ENCODE results near the gene KCNA4. TPM values are rescaled to one million over a fixed set of nuclear protein-coding genes. Genes with fewer than 3 reads are reported as not detected.

Gene KCNA4
- total RNA-seq, 6 experiments from 2014 or later, result not detected

GRCh38 chr11:30023074-30023473, 6.2 kb upstream of the KCNA4 start:
- no peak for DNase-seq
- Mint-ChIP-seq H3K4me1 (ENCODE audit: low read depth) (no peaks in the 10 kb centered on the region), H3K36me3 (ENCODE audit: low read depth) (no peaks in the 10 kb centered on the region), H3K27me3 (ENCODE audit: insufficient read depth) (no peaks in the 10 kb centered on the region), H3K4me3 (no peak overlapping the region), H3K9me3 (peaks cover 28% of the 10 kb centered on the region), H3K27ac (no peak overlapping the region)
- TF ChIP-seq CTCF (IDR thresholded peaks at IDR 0.05), result no peak

GRCh38 chr11:30019481-30019880, 2.7 kb upstream of the KCNA4 start:
- Mint-ChIP-seq H3K27me3 (ENCODE audit: insufficient read depth) (no peaks in the 10 kb centered on the region), H3K36me3 (ENCODE audit: low read depth) (no peaks in the 10 kb centered on the region), H3K4me3 (no peak overlapping the region), H3K4me1 (ENCODE audit: low read depth) (no peaks in the 10 kb centered on the region), H3K27ac (no peak overlapping the region), H3K9me3 (peaks cover 24% of the 10 kb centered on the region)
- no peak for DNase-seq
- TF ChIP-seq CTCF (IDR thresholded peaks at IDR 0.05), result no peak

- no peak overlapping the region for H3K4me3 Mint-ChIP-seq
Measured at GRCh38 chr11:30018495-30018894, 1.7 kb upstream of the KCNA4 start.

DNA sequence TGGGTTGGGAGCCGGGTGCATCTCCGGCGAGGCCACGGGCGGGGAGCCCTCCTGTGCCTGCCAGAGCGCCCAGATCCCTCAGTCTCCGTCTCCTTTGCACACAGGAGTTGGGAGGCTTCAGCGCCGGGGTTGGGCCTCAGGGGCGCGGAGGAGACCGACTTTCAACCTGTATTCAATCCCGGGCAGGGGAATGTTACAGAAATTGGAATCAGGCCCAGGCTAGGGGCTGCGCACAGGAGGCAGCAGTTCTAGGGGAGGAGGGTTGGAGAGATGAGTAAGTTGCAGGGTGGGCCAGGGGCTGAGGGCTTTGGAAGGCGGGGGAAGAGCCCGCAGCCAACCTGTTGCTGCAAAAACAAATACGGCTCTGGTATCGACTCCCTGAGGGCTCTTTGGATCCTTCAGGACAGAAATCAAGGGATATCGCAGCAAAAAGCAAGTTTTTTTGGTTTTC, 640 bp upstream of the KCNA4 start:
- TF ChIP-seq CTCF (IDR thresholded peaks at IDR 0.05), result no peak
- Mint-ChIP-seq H3K9me3 (peaks cover 17% of the 10 kb centered on the region), H3K27me3 (ENCODE audit: insufficient read depth) (peaks cover under 1% of the 10 kb centered on the region; the same call in 1 of the 2 replicates), H3K36me3 (ENCODE audit: low read depth) (no peaks in the 10 kb centered on the region), H3K4me3 (no peak overlapping the region), H3K27ac (no peak overlapping the region), H3K4me1 (ENCODE audit: low read depth) (no peaks in the 10 kb centered on the region)
- no peak for DNase-seq

More at GRCh38 chr11:30018495-30018894, 1.7 kb upstream of the KCNA4 start:
- no peak overlapping the region for H3K27ac Mint-ChIP-seq
- peaks cover 24% of the 10 kb centered on the region for H3K9me3 Mint-ChIP-seq
- H3K36me3 Mint-ChIP-seq (ENCODE audit: low read depth), result no peaks in the 10 kb centered on the region
- no peaks in the 10 kb centered on the region for H3K27me3 Mint-ChIP-seq (ENCODE audit: insufficient read depth)
- no peak for TF ChIP-seq CTCF (IDR thresholded peaks at IDR 0.05)
- H3K4me1 Mint-ChIP-seq (ENCODE audit: low read depth), result no peaks in the 10 kb centered on the region
- DNase-seq, result no peak

DNA sequence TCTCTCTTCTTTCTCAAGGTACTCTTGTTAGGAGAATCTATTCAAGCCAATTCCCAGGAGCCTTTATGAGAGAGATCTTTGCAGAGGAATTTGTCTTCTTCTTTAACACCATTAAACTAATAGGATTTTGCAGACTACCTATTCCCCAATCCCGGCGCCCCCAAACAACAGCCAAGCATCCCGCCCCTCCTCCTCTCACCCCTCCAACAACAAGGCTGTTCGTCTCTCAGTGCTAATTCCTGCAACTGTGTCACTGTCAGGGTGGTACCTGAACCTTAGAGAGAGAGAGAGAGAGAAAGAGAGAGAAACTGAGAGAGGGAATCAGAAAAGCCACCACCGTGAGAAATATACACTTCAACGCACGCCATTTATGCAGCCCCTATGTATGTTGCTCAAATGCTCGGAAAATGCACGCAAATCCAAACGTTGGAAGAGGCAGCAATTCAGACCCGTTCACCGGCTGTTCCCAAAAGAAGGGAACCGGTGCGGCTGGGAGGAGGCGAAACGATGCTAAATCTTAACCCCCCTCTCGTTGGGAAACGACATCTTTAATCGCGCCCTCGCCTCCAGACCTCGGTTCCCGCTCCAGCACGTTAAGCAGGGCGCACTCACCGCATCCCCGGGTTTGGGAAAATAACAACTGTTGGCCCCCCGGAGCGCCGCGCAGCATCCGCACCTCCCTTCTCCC, 961 bp downstream of the KCNA4 start:
- TF ChIP-seq CTCF (IDR thresholded peaks at IDR 0.05), result no peak
- no peaks in the 10 kb centered on the region for H3K4me1 Mint-ChIP-seq (ENCODE audit: low read depth)
- peaks cover 2% of the 10 kb centered on the region; the same call in 1 of the 2 replicates for H3K27me3 Mint-ChIP-seq (ENCODE audit: insufficient read depth)
- no peak overlapping the region for H3K27ac Mint-ChIP-seq
- no peak for DNase-seq
- no peak overlapping the region for H3K4me3 Mint-ChIP-seq
- H3K36me3 Mint-ChIP-seq (ENCODE audit: low read depth), result no peaks in the 10 kb centered on the region
- H3K9me3 Mint-ChIP-seq, result peaks cover 19% of the 10 kb centered on the region
